CD4-positive, alpha-beta T cell treated with Interleukin-15 for 1 hour (primary cell): ENCODE results near the gene CNTRL.
"Not testable (repeated sequence)": the region's sequence is repeated elsewhere in the genome, so short reads cannot be mapped to it uniquely, and the experiment has no call there.

ENCODE experiments used
- DNase-seq: peaks from one replicate; pipeline ENCODE4 v3.0.0-alpha.2; 2020

CNTRL gene

GRCh38 chr9:121074370-121075250 is at the start of gene CNTRL:
Gene CNTRL (plus strand): TSS chr9:121074955. CDS start chr9:121088327, 13,372 bp downstream.
- DNase-seq: peak; percentile 82

- no peak for DNase-seq
Measured at GRCh38 chr9:121026260-121026691, 48.5 kb upstream of the CNTRL start.

GRCh38 chr9:121026768-121027167 is 48.0 kb upstream of the CNTRL start:
- DNase-seq: no peak

GRCh38 chr9:121028285-121028684 is 46.5 kb upstream of the CNTRL start:
- DNase-seq: not testable (repeated sequence)

- DNase-seq: no peak
Measured at GRCh38 chr9:121029469-121029868, 45.3 kb upstream of the CNTRL start.

- DNase-seq: no peak
Measured at GRCh38 chr9:121034529-121034928, 40.2 kb upstream of the CNTRL start.

GRCh38 chr9:121035717-121036116 is 39.0 kb upstream of the CNTRL start:
- DNase-seq: not testable (repeated sequence)

GRCh38 chr9:121038362-121038761 is 36.4 kb upstream of the CNTRL start:
- no peak for DNase-seq

GRCh38 chr9:121038804-121039203 is 36.0 kb upstream of the CNTRL start:
- no peak for DNase-seq

- DNase-seq: no peak
Measured at GRCh38 chr9:121048175-121048574, 26.6 kb upstream of the CNTRL start.

GRCh38 chr9:121048618-121049017 is 26.1 kb upstream of the CNTRL start:
- DNase-seq: no peak

- DNase-seq: no peak
Measured at GRCh38 chr9:121050128-121050988, 24.4 kb upstream of the CNTRL start, which contains the start of gene C5. Gene C5 (minus strand): TSS chr9:121050275. CDS start chr9:121050246, 29 bp downstream.

GRCh38 chr9:121053544-121053943 is 21.2 kb upstream of the CNTRL start:
- DNase-seq: no peak

GRCh38 chr9:121055642-121056143 is 19.1 kb upstream of the CNTRL start:
- DNase-seq: no peak

GRCh38 chr9:121057821-121058220 is 16.9 kb upstream of the CNTRL start:
- DNase-seq: no peak

GRCh38 chr9:121059513-121059912 is 15.2 kb upstream of the CNTRL start:
- DNase-seq: no peak

GRCh38 chr9:121059998-121060636 is 14.6 kb upstream of the CNTRL start:
- no peak for DNase-seq

- DNase-seq: no peak
Measured at GRCh38 chr9:121066850-121067249, 7.9 kb upstream of the CNTRL start.

- no peak for DNase-seq
Measured at GRCh38 chr9:121067640-121068039, 7.1 kb upstream of the CNTRL start.

GRCh38 chr9:121069396-121069795 is 5.4 kb upstream of the CNTRL start:
- DNase-seq: no peak

GRCh38 chr9:121071370-121071755 is 3.4 kb upstream of the CNTRL start:
- no peak for DNase-seq

GRCh38 chr9:121071756-121072421 is 2.9 kb upstream of the CNTRL start:
- peak; percentile 31 for DNase-seq
